ENCODE results near the gene ALDH7A1.
A peak's percentile ranks its signal among the peaks of the same experiment; 100 is the strongest.
"Not testable (repeated sequence)": the region's sequence is repeated elsewhere in the genome, so short reads cannot be mapped to it uniquely, and the experiment has no call there.

ALDH7A1 gene

DNA sequence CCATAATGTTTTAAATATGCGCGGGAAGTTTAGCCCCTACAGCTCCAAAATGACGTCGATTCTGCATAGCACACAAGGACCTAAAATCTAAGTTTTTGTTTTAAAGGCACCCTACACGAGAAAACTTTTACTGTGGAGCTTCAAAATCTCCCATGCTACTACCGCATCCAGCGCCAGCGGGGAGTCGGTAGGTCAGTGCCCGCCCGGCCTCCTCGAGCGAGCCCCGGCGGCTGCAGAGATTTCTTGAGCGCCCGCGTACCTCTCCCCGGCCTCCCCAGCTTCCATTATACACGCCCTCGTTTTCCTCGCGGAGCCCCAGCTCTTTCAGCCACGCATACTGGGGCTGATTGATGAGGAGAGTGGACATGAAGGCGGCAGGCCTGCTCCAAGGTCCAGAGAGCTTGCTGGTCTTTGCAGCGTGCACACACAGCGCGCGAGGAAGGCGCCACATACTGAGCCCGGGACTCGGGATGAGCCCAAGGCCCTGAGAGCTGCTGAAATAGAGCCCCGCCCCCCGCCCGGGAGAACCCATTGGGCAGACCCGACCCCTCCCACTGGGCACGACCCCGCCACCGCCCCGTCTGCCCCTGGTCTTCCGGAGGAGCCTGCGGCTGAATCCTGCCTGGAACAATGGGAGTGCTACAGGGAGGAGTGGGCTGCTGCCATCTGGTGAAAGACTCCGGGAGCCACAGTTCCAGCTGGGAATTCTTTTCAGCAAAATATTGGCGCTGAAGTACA lies at the start of gene ALDH7A1:
ALDH7A1 (minus strand) TSS at position 472 of the 738 bp plus-strand sequence; CDS start at position 451, 21 bp downstream.
- peak; percentile 94 for DNase-seq (ENCODE audit: low spot score)

- DNase-seq (ENCODE audit: low spot score), result no peak
These were observed 46.4 kb upstream of the ALDH7A1 start for GRCh38 chr5:126641387-126641786.

DNA sequence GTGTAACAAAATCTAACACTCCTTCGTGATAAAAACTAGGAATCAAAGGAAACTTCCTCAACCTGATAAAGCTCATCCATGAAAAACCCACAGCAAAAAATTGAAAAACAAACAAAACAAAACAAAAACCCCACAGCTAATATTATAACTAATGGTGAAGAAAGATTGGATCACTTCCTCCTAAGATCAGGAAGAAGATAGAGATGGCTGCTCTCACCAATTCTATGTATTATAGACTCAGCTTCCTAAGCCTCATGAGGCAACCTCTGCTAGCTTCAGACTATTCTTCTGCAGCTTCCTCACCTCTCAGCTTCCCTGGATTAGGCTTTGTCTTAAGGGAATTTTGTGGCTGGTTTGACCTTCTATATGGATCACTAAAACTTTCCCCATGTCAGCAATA lies 45.8 kb upstream of the ALDH7A1 start:
- DNase-seq (ENCODE audit: low spot score), result peak; percentile 13

DNA sequence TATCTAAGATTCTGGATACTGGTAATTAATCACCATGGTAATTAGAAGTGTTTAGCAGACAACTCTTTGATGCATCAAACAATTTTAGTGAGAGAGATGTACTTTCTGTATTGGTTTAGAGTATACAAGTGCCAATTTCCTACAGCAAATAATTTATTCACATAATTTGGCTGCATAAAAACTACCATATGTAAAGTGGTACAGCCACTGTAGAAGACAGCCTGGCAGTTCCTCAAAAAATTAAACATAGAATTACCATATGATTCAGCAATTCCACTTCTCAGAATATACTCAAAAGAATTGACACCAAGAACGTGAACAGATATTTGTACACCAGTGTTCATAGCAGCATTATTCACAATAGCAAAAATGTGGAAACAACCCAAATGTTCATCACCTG lies 41.9 kb upstream of the ALDH7A1 start:
- DNase-seq (ENCODE audit: low spot score), result no peak

- no peak for DNase-seq (ENCODE audit: low spot score)
These were observed 40.6 kb upstream of the ALDH7A1 start for GRCh38 chr5:126635585-126635984.

- DNase-seq (ENCODE audit: low spot score), result no peak
These were observed 38.5 kb upstream of the ALDH7A1 start for GRCh38 chr5:126633552-126633951.

- no peak for DNase-seq (ENCODE audit: low spot score)
These were observed 36.9 kb upstream of the ALDH7A1 start for GRCh38 chr5:126631920-126632319.

- DNase-seq (ENCODE audit: low spot score), result no peak
These were observed 33.1 kb upstream of the ALDH7A1 start for GRCh38 chr5:126628102-126628501.

DNA sequence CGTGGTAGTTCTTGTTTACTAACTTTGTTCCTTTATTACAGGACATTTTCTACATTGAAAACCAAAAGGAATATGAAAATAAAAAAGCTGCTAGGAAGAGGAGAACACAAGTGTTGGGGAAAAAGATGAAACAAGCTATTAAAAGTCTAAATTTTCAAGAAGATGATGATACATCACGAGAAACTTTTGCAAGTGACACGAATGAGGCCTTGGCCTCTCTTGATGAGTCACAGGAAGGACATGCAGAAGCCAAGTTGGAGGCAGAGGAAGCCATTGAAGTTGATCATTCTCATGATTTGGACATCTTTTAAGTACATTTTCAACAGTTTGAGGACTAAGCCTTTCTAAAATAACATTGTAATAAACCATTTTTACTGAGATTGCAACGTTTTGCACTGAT lies 29.5 kb upstream of the ALDH7A1 start:
- DNase-seq (ENCODE audit: low spot score), result peak; percentile 63

- DNase-seq (ENCODE audit: low spot score), result no peak
These were observed 24.8 kb upstream of the ALDH7A1 start for GRCh38 chr5:126619781-126620180.

GRCh38 chr5:126617603-126618002 lies 22.6 kb upstream of the ALDH7A1 start:
- not testable (repeated sequence) for DNase-seq (ENCODE audit: low spot score)

- no peak for DNase-seq (ENCODE audit: low spot score)
These were observed 20.3 kb upstream of the ALDH7A1 start for GRCh38 chr5:126615286-126615685.

GRCh38 chr5:126613941-126614592 lies 19.0 kb upstream of the ALDH7A1 start:
- DNase-seq (ENCODE audit: low spot score), result no peak

DNA sequence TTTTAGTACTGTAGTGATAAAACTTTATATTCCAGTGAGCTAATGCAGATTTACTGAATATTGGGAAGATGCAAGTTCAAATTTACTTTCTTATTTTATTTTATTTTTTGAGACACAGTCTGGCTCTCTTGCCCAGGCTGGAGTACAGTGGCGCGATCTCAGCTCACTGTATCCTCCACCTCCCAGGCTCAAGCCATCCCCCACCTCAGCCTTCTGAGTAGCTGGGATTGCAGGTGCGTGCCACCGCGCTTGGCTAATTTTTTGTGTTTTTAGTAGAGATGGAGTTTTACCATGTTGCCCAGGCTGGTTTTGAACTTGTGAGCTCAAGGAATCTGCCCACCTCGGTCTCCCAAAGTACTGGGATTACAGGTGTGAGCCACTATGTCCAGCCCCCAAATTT lies 15.6 kb upstream of the ALDH7A1 start:
- no peak for DNase-seq (ENCODE audit: low spot score)

DNA sequence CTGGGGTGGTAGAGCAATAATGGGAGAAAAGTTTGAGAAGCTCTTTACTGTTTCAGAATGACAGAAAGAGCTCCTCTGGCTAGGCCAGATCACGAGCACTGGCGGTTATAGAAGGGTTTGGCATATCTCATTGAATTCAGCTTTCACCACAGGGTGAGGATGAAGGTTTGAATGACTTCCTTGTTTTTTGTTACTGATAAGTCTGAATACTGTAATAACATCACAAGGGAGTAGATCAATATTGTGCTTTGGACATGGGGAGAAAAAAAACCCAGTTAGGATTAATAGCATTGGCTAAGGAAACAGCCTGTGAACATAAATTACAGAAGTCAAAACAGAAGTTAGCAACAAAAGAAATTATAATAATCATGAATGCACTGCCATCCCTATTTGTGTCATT lies 15.1 kb upstream of the ALDH7A1 start:
- no peak for DNase-seq (ENCODE audit: low spot score)

GRCh38 chr5:126605525-126605924 lies 10.5 kb upstream of the ALDH7A1 start:
- DNase-seq (ENCODE audit: low spot score), result no peak

GRCh38 chr5:126603402-126603991 lies 8.5 kb upstream of the ALDH7A1 start:
- no peak for DNase-seq (ENCODE audit: low spot score)

DNA sequence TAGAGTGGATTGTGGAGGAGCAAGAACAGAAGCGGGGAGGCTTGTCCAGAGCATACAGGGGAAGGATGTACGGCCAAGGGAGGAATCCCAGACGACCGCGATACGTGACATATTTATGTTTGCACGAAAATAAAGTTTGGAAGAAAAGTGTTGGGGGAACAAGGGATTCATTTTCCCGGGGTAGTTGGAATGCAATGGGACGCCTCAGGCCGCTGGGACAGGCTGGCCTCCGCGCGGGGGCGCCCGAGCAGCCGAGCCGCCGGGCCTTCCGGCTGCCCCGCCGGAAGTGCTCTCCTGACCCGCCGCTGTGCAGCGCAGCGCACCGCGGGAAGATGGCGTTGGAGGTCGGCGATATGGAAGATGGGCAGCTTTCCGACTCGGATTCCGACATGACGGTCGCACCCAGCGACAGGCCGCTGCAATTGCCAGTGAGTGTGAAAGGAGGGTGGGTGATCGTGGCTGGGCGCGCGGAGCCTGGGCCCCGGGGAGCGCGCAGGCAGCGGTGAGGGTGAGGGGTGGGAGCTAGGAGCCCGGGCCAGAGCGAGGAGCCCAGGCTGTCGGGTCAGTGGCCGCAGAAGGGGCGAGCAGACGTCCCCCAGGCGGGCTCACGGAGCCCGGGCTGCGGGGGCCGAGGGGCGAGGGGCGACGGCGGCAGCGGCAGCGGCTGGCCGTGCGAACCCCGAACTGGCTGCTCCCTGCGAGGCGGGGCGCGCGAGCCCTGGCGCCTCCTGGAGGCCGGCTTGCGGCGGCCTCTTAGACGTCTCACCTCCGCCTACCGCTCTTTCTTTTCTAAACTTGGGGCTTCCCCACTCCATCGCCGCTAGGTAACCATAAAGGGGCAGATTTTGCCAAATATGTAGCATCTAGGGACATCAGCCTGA lies 5.9 kb upstream of the ALDH7A1 start, which contains the start of gene PHAX:
PHAX (plus strand) TSS at position 317 of the 881 bp plus-strand sequence; CDS start at position 333, 16 bp downstream.
- DNase-seq (ENCODE audit: low spot score), result peak; percentile 86

- DNase-seq (ENCODE audit: low spot score), result not testable (repeated sequence)
These were observed 5.1 kb upstream of the ALDH7A1 start for GRCh38 chr5:126599971-126600630.

GRCh38 chr5:126599499-126599898 lies 4.5 kb upstream of the ALDH7A1 start:
- DNase-seq (ENCODE audit: low spot score), result no peak

- peak; percentile 94 for DNase-seq (ENCODE audit: low spot score)
These were observed 2.1 kb upstream of the ALDH7A1 start for GRCh38 chr5:126597156-126597555.
